Renal cortex interstitium (tissue), 11 donors: ENCODE data around the gene HID1. TPM values are rescaled to one million over a fixed set of nuclear protein-coding genes. Genes with fewer than 3 reads are reported as not detected.
"Not testable (repeated sequence)": the region's sequence is repeated elsewhere in the genome, so short reads cannot be mapped to it uniquely, and the experiment has no call there.

Experiments used
- DNase-seq, 11 donors: peaks; one replicate each; pipeline ENCODE4 v3.0.0-alpha.2; 2013; ENCODE audit warnings: low read depth in 9 of 11, low spot score in 4 of 11; ENCODE audit errors: extremely low read depth in 1 of 11
- polyA plus RNA-seq, 3 donors: library from polyadenylated mRNA; unstranded; fragments of 120-200 nt; gene quantifications; one replicate each; pipeline ENCODE4 v1.2.1, GENCODE V29; 2013; ENCODE audit not compliant: insufficient read length in 3 of 3

HID1 gene
- polyA plus RNA-seq, 3 donors: 9.2 to 16.8 (median 13.8) TPM

GRCh38 chr17:74975943-74976342 lies 3.4 kb upstream of the HID1 start:
- no peak for DNase-seq

DNA sequence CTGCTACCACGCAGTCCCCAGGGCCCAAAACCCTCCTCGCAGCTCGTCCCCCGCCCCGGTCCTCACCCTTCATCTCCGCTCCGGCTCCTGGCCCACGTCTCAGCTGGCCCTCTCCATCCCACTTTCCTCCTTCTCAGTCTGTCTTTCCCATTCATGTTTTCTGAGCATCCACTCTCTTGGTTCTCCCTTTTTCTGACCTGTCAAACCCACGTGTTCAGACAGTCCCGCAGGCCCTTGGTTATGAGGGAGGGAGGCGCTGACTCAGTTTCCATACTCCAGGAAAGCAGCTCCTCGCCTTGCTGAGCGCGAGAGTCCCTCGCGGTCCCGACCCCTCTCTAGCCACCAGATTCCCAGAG lies 392 bp upstream of the HID1 start:
- DNase-seq: no peak

DNA sequence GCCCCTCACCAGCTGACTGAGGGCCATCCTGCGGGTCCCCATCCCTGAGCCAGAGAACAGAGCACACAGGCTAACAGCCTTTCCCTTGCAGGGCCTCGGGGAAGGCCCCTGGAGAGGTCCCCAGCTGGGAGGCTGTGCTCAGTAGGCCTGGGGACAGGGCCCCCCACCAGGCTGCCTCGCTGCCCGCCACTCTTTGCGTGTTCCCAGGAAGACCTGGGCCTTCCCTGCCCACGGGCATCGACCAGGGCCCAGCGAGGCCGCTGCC lies 785 bp downstream of the HID1 start:
- no peak for DNase-seq

- no peak for DNase-seq
Observed at GRCh38 chr17:74971069-74971841, 1.3 kb downstream of the HID1 start.

- no peak for DNase-seq
Observed at GRCh38 chr17:74970395-74970794, 2.2 kb downstream of the HID1 start.

- DNase-seq: not testable (repeated sequence)
Observed at GRCh38 chr17:74969501-74969900, 3.1 kb downstream of the HID1 start.

GRCh38 chr17:74968361-74968780 lies 4.2 kb downstream of the HID1 start:
- no peak for DNase-seq

DNA sequence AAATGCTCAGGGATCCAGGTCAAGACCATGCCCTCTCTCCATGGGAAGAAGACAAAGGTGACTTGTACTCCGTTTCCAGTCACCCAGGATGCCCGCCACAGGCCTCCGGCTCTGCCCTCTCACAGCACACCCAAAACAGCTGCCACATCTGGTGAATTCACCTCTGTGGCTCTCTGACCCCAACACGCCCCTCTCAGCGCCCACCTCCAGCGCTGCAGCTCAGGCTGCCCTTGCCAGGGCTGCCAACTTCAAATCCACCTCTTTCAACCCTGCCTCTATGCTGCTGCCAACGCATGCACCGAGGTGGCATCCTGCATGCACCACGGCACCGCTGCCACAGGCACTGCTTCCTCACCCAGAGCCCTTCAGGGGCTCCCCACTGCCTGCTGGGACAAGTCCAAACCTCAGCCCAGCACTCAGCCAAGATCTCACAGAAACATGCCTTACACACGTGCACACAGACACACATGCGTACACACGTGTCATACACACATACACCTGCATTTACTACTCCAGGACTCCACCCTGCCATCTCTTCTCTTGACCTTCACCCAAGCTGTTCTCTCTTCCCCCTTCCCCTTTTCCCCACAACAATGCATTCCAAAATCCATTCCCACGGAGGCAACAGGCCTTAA lies 7.5 kb downstream of the HID1 start:
- no peak for DNase-seq

GRCh38 chr17:74964246-74964761 lies 8.3 kb downstream of the HID1 start:
- DNase-seq: no peak

DNA sequence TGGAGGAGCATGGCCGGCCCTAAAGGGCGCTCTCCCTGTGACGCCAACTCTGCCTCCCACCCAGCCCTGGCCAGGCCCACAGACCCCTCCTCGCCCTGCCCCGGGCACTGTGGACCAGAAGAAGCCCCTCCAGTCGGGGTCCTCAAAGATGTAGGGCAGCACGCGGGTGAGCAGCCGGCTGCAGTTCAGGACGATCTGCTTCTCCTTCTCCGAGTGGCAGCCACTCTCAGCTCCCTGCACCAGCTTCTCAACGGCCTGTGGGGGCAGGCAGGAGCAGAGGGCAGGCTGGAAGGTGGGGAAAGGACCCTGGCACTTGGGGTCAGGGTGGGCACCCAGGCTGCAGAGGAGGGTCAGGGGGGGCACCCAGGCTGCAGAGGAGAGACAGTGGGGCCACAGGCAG lies 8.9 kb downstream of the HID1 start:
- DNase-seq: no peak

- no peak for DNase-seq
Observed at GRCh38 chr17:74962622-74963394, 9.8 kb downstream of the HID1 start.

GRCh38 chr17:74961657-74962350 lies 10.8 kb downstream of the HID1 start:
- DNase-seq: peak in 10 of 11 donors; percentile 73 to 86 (median 79)

- DNase-seq: peak in 1 of 11 donors; percentile 29
Observed at GRCh38 chr17:74960570-74961342, 11.8 kb downstream of the HID1 start.

DNA sequence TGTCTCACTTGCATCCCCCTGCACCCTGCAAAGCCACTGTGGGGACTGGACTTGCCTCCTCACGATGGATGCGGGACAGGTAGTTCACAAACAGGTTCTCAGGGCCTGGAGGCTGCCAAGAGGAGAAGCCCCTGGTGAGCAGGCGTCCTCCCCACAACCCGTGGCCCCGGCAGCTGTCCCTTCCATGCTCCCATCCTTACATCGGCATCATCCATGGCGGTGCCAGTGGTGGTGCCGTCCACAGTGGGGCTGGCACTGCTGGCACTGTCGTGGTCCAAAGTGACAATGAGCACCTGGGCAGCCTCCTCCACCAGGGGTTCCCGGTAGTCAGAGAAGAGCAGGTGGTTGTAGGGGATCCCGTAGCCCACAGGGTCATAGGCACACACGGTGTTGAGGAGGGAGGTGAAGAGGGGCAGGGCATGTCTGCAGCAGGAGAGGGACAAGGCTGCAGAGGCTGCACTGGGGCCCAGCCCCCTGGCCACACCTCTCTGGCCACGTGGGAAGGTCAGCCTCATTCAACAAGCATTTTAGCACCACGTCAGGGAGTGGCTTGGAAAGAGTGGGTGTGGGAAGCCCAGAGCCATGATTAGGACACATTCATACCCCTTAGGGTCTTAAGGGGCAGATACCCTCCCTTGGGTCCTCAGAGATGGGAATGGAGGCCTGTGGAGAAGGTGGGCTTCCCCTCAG lies 12.6 kb downstream of the HID1 start:
- no peak for DNase-seq

GRCh38 chr17:74957935-74958740 lies 14.4 kb downstream of the HID1 start:
- peak in 5 of 11 donors; percentile 33 to 63 (median 56) for DNase-seq

DNA sequence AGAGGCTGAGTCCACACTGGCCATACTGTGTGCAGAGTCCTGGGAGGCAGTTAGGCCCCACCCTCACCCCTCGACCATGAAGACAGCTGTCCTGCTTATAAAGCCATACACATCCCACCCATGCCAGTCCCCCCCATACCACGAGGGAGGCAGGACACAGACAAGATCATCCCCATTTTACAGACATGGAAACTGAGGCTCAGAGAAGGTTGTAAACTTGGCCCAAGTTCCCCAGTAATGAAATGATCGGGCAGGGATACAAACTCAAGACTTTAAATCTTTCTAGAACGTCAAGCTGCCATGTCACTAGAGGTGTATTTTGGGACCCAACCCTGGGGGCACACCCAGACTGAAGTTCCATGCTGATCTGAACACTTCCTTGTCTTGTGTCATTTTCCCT lies 16.5 kb downstream of the HID1 start:
- no peak for DNase-seq

DNA sequence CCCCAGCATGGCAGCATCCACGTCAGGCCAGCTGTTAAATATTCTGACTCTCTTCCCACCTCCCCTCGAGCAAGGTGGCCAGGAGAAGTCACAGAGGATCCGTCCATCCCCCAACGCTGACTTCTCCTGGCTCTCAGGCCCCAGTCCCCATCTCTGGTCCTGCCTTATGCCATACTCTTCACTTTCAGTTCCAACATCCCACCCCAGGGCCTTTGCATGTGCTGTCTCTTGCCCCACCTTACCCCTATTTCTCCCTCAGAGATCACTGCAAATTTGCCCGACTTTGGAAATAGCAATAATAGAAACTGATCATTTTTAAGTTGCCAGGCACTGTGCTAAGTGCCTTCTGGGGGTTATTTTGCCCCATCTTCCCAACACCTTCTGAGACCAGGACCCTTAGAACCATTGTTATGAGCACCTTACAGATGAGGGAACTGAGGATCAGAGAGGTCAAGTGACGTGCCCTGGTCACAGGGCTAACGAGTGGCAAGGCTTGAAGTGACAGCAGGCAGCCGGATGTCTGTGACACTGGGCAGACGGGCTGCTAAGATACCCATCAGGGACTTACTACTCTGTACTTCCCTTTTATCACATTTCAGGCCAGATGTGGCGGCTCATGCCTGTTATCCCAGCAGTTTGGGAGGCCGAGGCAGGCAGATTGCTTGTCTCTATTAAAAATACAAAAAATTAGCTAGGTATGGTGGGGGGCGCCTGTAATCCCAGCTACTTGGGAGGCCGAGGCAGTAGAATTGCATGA lies 17.7 kb downstream of the HID1 start:
- no peak for DNase-seq
